Bone marrow (tissue), 2 donors: ENCODE results near the gene CAV1.

ENCODE experiments used
- DNase-seq, 2 donors: peaks; one replicate each; lab custom pipeline; 2025; lab: John Stamatoyannopoulos, UW

The CAV1 gene

GRCh38 chr7:116505278-116505677, 19.6 kb upstream of the CAV1 start:
- DNase-seq = no peak

- DNase-seq = no peak
Measured at GRCh38 chr7:116505823-116506222, 19.0 kb upstream of the CAV1 start.

- no peak for DNase-seq
Measured at GRCh38 chr7:116509982-116510579, 14.8 kb upstream of the CAV1 start.

- DNase-seq = no peak
Measured at GRCh38 chr7:116510795-116511194, 14.0 kb upstream of the CAV1 start.

- no peak for DNase-seq
Measured at GRCh38 chr7:116511552-116512519, 13.0 kb upstream of the CAV1 start.

- DNase-seq = no peak
Measured at GRCh38 chr7:116512520-116513188, 12.2 kb upstream of the CAV1 start.

GRCh38 chr7:116515584-116515983, 9.3 kb upstream of the CAV1 start:
- no peak for DNase-seq

GRCh38 chr7:116516324-116516723, 8.5 kb upstream of the CAV1 start:
- DNase-seq = no peak

- DNase-seq = no peak
Measured at GRCh38 chr7:116517626-116518025, 7.2 kb upstream of the CAV1 start.

GRCh38 chr7:116518961-116519360, 5.9 kb upstream of the CAV1 start:
- DNase-seq = no peak

- DNase-seq = no peak
Measured at GRCh38 chr7:116521046-116521664, 3.7 kb upstream of the CAV1 start.

- DNase-seq = no peak
Measured at GRCh38 chr7:116522247-116522646, 2.6 kb upstream of the CAV1 start.

- no peak for DNase-seq
Measured at GRCh38 chr7:116524221-116524608, 621 bp upstream of the CAV1 start.

GRCh38 chr7:116525298-116525912, 569 bp downstream of the CAV1 start:
- DNase-seq = no peak

- DNase-seq = peak; percentile 7 to 44
Measured at GRCh38 chr7:116525913-116526861, 1.4 kb downstream of the CAV1 start.

GRCh38 chr7:116526897-116527296, 2.1 kb downstream of the CAV1 start:
- no peak for DNase-seq

GRCh38 chr7:116527521-116527920, 2.7 kb downstream of the CAV1 start:
- no peak for DNase-seq

- no peak for DNase-seq
Measured at GRCh38 chr7:116528008-116528789, 3.4 kb downstream of the CAV1 start.

GRCh38 chr7:116529250-116529649, 4.4 kb downstream of the CAV1 start:
- no peak for DNase-seq
